Stimulated activated naive B cell treated with anti-CD40 and anti-IgM and Interleukin-4, amounts not matched to agents 10 μg/mL and 1 μg/mL and 100 μg/mL, for 72 hours (primary cell): Measurements from ENCODE around the gene CACNA1E.

Source experiments
- ATAC-seq, 2 donors: fragments of 150-1000 bp; cut with Tn5 transposase; replicated peaks; 2 replicates each; pipeline ENCODE4 v1.10.0; 2021; ENCODE audit warnings: moderate library complexity in 1 of 2
- DNase-seq: peaks from one replicate; pipeline ENCODE4 v3.0.0; 2021
- H3K27ac Mint-ChIP-seq: one replicate; pipeline ENCODE4 v1.8.0; 2022; ENCODE audit warnings: mild to moderate bottlenecking, mixed read lengths
- H3K27me3 Mint-ChIP-seq, 2 donors: one replicate each; pipeline ENCODE4 v1.8.0; 2022; ENCODE audit warnings: mixed read lengths in 2 of 2
- H3K36me3 Mint-ChIP-seq, 2 donors: one replicate each; pipeline ENCODE4 v1.8.0; 2022; ENCODE audit warnings: mixed read lengths in 2 of 2, mild to moderate bottlenecking in 1 of 2
- H3K4me1 Mint-ChIP-seq, 2 donors: one replicate each; pipeline ENCODE4 v1.8.0; 2022; ENCODE audit warnings: mixed read lengths in 2 of 2, mild to moderate bottlenecking in 1 of 2
- H3K4me3 Mint-ChIP-seq, 2 donors: one replicate each; pipeline ENCODE4 v1.8.0; 2022; ENCODE audit warnings: mild to moderate bottlenecking in 2 of 2, mixed read lengths in 2 of 2, moderate library complexity in 1 of 2
- H3K9me3 Mint-ChIP-seq, 2 donors: one replicate each; pipeline ENCODE4 v1.8.0; 2022; ENCODE audit warnings: mixed read lengths in 2 of 2, mild to moderate bottlenecking in 1 of 2

The CACNA1E gene

GRCh38 chr1:181763736-181764135, 280.4 kb downstream of the CACNA1E start:
- H3K27me3 Mint-ChIP-seq = peaks cover 2 to 5% of the 10 kb centered on the region in 2 donors
- no peaks in the 10 kb centered on the region for H3K36me3 Mint-ChIP-seq
- H3K27ac Mint-ChIP-seq = no peak overlapping the region

GRCh38 chr1:181765451-181766026, 282.2 kb downstream of the CACNA1E start:
- DNase-seq (no peak), ATAC-seq (no peak)
- Mint-ChIP-seq H3K36me3 (no peaks in the 10 kb centered on the region), H3K27ac (no peak overlapping the region), H3K4me3 (no peak overlapping the region), H3K27me3 (peaks cover 0 to 5% of the 10 kb centered on the region in 2 donors), H3K4me1 (no peaks in the 10 kb centered on the region), H3K9me3 (no peaks in the 10 kb centered on the region)

More at GRCh38 chr1:181763736-181764135, 280.4 kb downstream of the CACNA1E start:
- Mint-ChIP-seq H3K4me1 (no peaks in the 10 kb centered on the region), H3K9me3 (no peaks in the 10 kb centered on the region), H3K4me3 (no peak overlapping the region)
- no peak for DNase-seq
- no peak for ATAC-seq

- ATAC-seq (no peak), DNase-seq (no peak)
- H3K36me3 Mint-ChIP-seq = no peaks in the 10 kb centered on the region
- H3K9me3 Mint-ChIP-seq = no peaks in the 10 kb centered on the region
- H3K27ac Mint-ChIP-seq = no peak overlapping the region
- no peak overlapping the region for H3K4me3 Mint-ChIP-seq
- H3K27me3 Mint-ChIP-seq = peaks cover 0 to 11% of the 10 kb centered on the region in 2 donors
- no peaks in the 10 kb centered on the region for H3K4me1 Mint-ChIP-seq
Measured at GRCh38 chr1:181767001-181767708, 283.8 kb downstream of the CACNA1E start.

GRCh38 chr1:181768211-181768929, 285.1 kb downstream of the CACNA1E start:
- DNase-seq = no peak
- ATAC-seq = no peak
- no peak overlapping the region for H3K27ac Mint-ChIP-seq
- H3K9me3 Mint-ChIP-seq = no peaks in the 10 kb centered on the region
- peaks cover 0 to 12% of the 10 kb centered on the region in 2 donors for H3K27me3 Mint-ChIP-seq
- no peaks in the 10 kb centered on the region for H3K4me1 Mint-ChIP-seq
- H3K36me3 Mint-ChIP-seq = no peaks in the 10 kb centered on the region
- no peak overlapping the region for H3K4me3 Mint-ChIP-seq

GRCh38 chr1:181768930-181769280, 285.6 kb downstream of the CACNA1E start:
- no peak overlapping the region for H3K4me3 Mint-ChIP-seq
- DNase-seq (no peak), ATAC-seq (no peak)
- peaks cover 0 to 12% of the 10 kb centered on the region in 2 donors for H3K27me3 Mint-ChIP-seq
- no peak overlapping the region for H3K27ac Mint-ChIP-seq
- H3K36me3 Mint-ChIP-seq = no peaks in the 10 kb centered on the region
- no peaks in the 10 kb centered on the region for H3K9me3 Mint-ChIP-seq
- no peaks in the 10 kb centered on the region for H3K4me1 Mint-ChIP-seq

- no peak overlapping the region for H3K27ac Mint-ChIP-seq
- DNase-seq (no peak), ATAC-seq (no peak)
- peaks cover 0 to 12% of the 10 kb centered on the region in 2 donors for H3K27me3 Mint-ChIP-seq
- no peaks in the 10 kb centered on the region for H3K9me3 Mint-ChIP-seq
- H3K4me1 Mint-ChIP-seq = no peaks in the 10 kb centered on the region
- H3K36me3 Mint-ChIP-seq = no peaks in the 10 kb centered on the region
- no peak overlapping the region for H3K4me3 Mint-ChIP-seq
Measured at GRCh38 chr1:181769846-181770245, 286.5 kb downstream of the CACNA1E start.

- no peak overlapping the region for H3K4me3 Mint-ChIP-seq
- no peaks in the 10 kb centered on the region for H3K36me3 Mint-ChIP-seq
- H3K27ac Mint-ChIP-seq = no peak overlapping the region
- no peaks in the 10 kb centered on the region for H3K4me1 Mint-ChIP-seq
- no peak for ATAC-seq
- H3K9me3 Mint-ChIP-seq = no peaks in the 10 kb centered on the region
- no peak for DNase-seq
- peaks cover 0 to 7% of the 10 kb centered on the region in 2 donors for H3K27me3 Mint-ChIP-seq
Measured at GRCh38 chr1:181772714-181773113, 289.4 kb downstream of the CACNA1E start.

GRCh38 chr1:181776044-181776443, 292.7 kb downstream of the CACNA1E start:
- no peaks in the 10 kb centered on the region for H3K36me3 Mint-ChIP-seq
- ATAC-seq = no peak
- no peak for DNase-seq
- no peaks in the 10 kb centered on the region for H3K9me3 Mint-ChIP-seq
- H3K4me3 Mint-ChIP-seq = no peak overlapping the region
- no peaks in the 10 kb centered on the region for H3K4me1 Mint-ChIP-seq
- H3K27me3 Mint-ChIP-seq = peaks cover 0 to 11% of the 10 kb centered on the region in 2 donors
- H3K27ac Mint-ChIP-seq = no peak overlapping the region

GRCh38 chr1:181777286-181777685, 294.0 kb downstream of the CACNA1E start:
- Mint-ChIP-seq H3K4me1 (no peaks in the 10 kb centered on the region), H3K36me3 (no peaks in the 10 kb centered on the region), H3K4me3 (no peak overlapping the region), H3K27ac (no peak overlapping the region), H3K27me3 (peaks cover 0 to 6% of the 10 kb centered on the region in 2 donors), H3K9me3 (no peaks in the 10 kb centered on the region)
- ATAC-seq = no peak
- DNase-seq = no peak

GRCh38 chr1:181777812-181778211, 294.5 kb downstream of the CACNA1E start:
- no peak overlapping the region for H3K27ac Mint-ChIP-seq
- DNase-seq (no peak), ATAC-seq (no peak)
- H3K4me1 Mint-ChIP-seq = no peaks in the 10 kb centered on the region
- H3K36me3 Mint-ChIP-seq = no peaks in the 10 kb centered on the region
- no peak overlapping the region for H3K4me3 Mint-ChIP-seq
- H3K9me3 Mint-ChIP-seq = no peaks in the 10 kb centered on the region
- H3K27me3 Mint-ChIP-seq = peaks cover 2 to 6% of the 10 kb centered on the region in 2 donors

- H3K9me3 Mint-ChIP-seq = no peaks in the 10 kb centered on the region
- peaks cover 5 to 6% of the 10 kb centered on the region in 2 donors for H3K27me3 Mint-ChIP-seq
- no peak overlapping the region for H3K27ac Mint-ChIP-seq
- no peaks in the 10 kb centered on the region for H3K36me3 Mint-ChIP-seq
- ATAC-seq (no peak), DNase-seq (no peak)
- no peak overlapping the region for H3K4me3 Mint-ChIP-seq
- H3K4me1 Mint-ChIP-seq = no peaks in the 10 kb centered on the region
Measured at GRCh38 chr1:181778640-181779260, 295.4 kb downstream of the CACNA1E start.

- no peak overlapping the region for H3K4me3 Mint-ChIP-seq
- H3K27ac Mint-ChIP-seq = no peak overlapping the region
- ATAC-seq (no peak), DNase-seq (no peak)
- no peaks in the 10 kb centered on the region for H3K4me1 Mint-ChIP-seq
- peaks cover 5 to 6% of the 10 kb centered on the region in 2 donors for H3K27me3 Mint-ChIP-seq
- no peaks in the 10 kb centered on the region for H3K9me3 Mint-ChIP-seq
- no peaks in the 10 kb centered on the region for H3K36me3 Mint-ChIP-seq
Measured at GRCh38 chr1:181779343-181779742, 296.0 kb downstream of the CACNA1E start.

GRCh38 chr1:181783208-181783607, 299.9 kb downstream of the CACNA1E start:
- no peaks in the 10 kb centered on the region for H3K4me1 Mint-ChIP-seq
- no peak overlapping the region for H3K4me3 Mint-ChIP-seq
- DNase-seq = no peak
- H3K9me3 Mint-ChIP-seq = peaks cover 0 to 2% of the 10 kb centered on the region in 2 donors
- H3K27me3 Mint-ChIP-seq = peaks cover 5 to 9% of the 10 kb centered on the region in 2 donors
- H3K27ac Mint-ChIP-seq = no peak overlapping the region
- no peaks in the 10 kb centered on the region for H3K36me3 Mint-ChIP-seq
- ATAC-seq = no peak

GRCh38 chr1:181784039-181784683, 300.8 kb downstream of the CACNA1E start:
- DNase-seq (no peak), ATAC-seq (no peak)
- peaks cover 0 to 2% of the 10 kb centered on the region in 2 donors for H3K9me3 Mint-ChIP-seq
- no peaks in the 10 kb centered on the region for H3K4me1 Mint-ChIP-seq
- H3K27ac Mint-ChIP-seq = no peak overlapping the region
- no peaks in the 10 kb centered on the region for H3K36me3 Mint-ChIP-seq
- H3K4me3 Mint-ChIP-seq = no peak overlapping the region
- H3K27me3 Mint-ChIP-seq = peaks cover 5 to 11% of the 10 kb centered on the region in 2 donors
